Activated CD8-positive, alpha-beta T cell treated with anti-CD3 and anti-CD28 coated beads, Interleukin-2, amount 10 ng/mL, durations not matched to agents 7 days and 5 days (primary cell): Measurements from ENCODE around the gene SLC16A8. TPM values are rescaled to one million over a fixed set of nuclear protein-coding genes. Genes with fewer than 3 reads are reported as not detected.
"Not testable (repeated sequence)": the region's sequence is repeated elsewhere in the genome, so short reads cannot be mapped to it uniquely, and the experiment has no call there.

Source experiments
- ATAC-seq: fragments of 150-1000 bp; cut with Tn5 transposase; one replicate; pipeline ENCODE4 v1.10.0; 2021; ENCODE audit warnings: moderate library complexity
- CTCF ChIA-PET: fragments of 350-600 bp; sonication (Branson Sonifier 250); formaldehyde crosslinking; loops from one replicate; lab custom pipeline; 2021; ENCODE audit warnings: antibody characterized with exemption; lab: Charles Lee
- POLR2A ChIA-PET: fragments of 350-600 bp; sonication (Branson Sonifier 250); formaldehyde crosslinking; loops from one replicate; lab custom pipeline; 2021; ENCODE audit warnings: antibody characterized with exemption; lab: Charles Lee
- DNase-seq: peaks from one replicate; pipeline ENCODE4 v3.0.0-alpha.2; 2020
- H3K27ac Mint-ChIP-seq: one replicate; pipeline ENCODE4 v1.8.0; 2021; ENCODE audit warnings: mild to moderate bottlenecking, mixed read lengths
- H3K27me3 Mint-ChIP-seq: one replicate; pipeline ENCODE4 v1.8.0; 2021; ENCODE audit warnings: low read depth, mixed read lengths
- H3K36me3 Mint-ChIP-seq: one replicate; pipeline ENCODE4 v1.8.0; 2021; ENCODE audit warnings: low read depth, mixed read lengths
- H3K4me1 Mint-ChIP-seq: one replicate; pipeline ENCODE4 v1.8.0; 2021; ENCODE audit warnings: low read depth, mixed read lengths
- H3K4me3 Mint-ChIP-seq: one replicate; pipeline ENCODE4 v1.8.0; 2021; ENCODE audit warnings: mild to moderate bottlenecking, mixed read lengths
- H3K9me3 Mint-ChIP-seq: one replicate; pipeline ENCODE4 v1.8.0; 2022; ENCODE audit warnings: mixed read lengths; ENCODE audit not compliant: insufficient read depth
- total RNA-seq, 2 experiments: library from RNA; stranded (reverse); gene quantifications; one replicate each; pipeline ENCODE4 v1.2.3, GENCODE V29; 2021

The SLC16A8 gene
- total RNA-seq, 2 experiments from 2014 or later: not detected

GRCh38 chr22:38046070-38046748 lies 37.8 kb downstream of the SLC16A8 start:
- no peak overlapping the region for H3K4me3 Mint-ChIP-seq
- no peaks in the 10 kb centered on the region for H3K36me3 Mint-ChIP-seq
- ATAC-seq (no peak), DNase-seq (no peak)
- no peak overlapping the region for H3K27ac Mint-ChIP-seq
- H3K4me1 Mint-ChIP-seq: no peaks in the 10 kb centered on the region
- ChIA-PET POLR2A (no interaction called here), CTCF (no interaction called here)
- peaks cover 9% of the 10 kb centered on the region for H3K27me3 Mint-ChIP-seq
- no peaks in the 10 kb centered on the region for H3K9me3 Mint-ChIP-seq

GRCh38 chr22:38043151-38044039 lies 40.6 kb downstream of the SLC16A8 start:
- no peaks in the 10 kb centered on the region for H3K36me3 Mint-ChIP-seq
- CTCF ChIA-PET: interaction anchor here (1.8 kb wide), 1 partner anchor 9 kb away, joined by 6 read pairs; no protein-coding TSS in a partner anchor
- POLR2A ChIA-PET: interaction anchor here (0.6 kb wide), 1 partner anchor 474 kb away, joined by 3 read pairs; no protein-coding TSS in a partner anchor
- H3K27ac Mint-ChIP-seq: no peak overlapping the region
- no peak for ATAC-seq
- H3K4me1 Mint-ChIP-seq: no peaks in the 10 kb centered on the region
- no peak for DNase-seq
- no peak overlapping the region for H3K4me3 Mint-ChIP-seq
- peaks cover 4% of the 10 kb centered on the region for H3K27me3 Mint-ChIP-seq
- no peaks in the 10 kb centered on the region for H3K9me3 Mint-ChIP-seq

- no peak for DNase-seq
Measured at GRCh38 chr22:38042488-38042790, 41.5 kb downstream of the SLC16A8 start.

GRCh38 chr22:38041760-38042487 lies 42.1 kb downstream of the SLC16A8 start:
- Mint-ChIP-seq H3K4me3 (no peak overlapping the region), H3K36me3 (no peaks in the 10 kb centered on the region)
- CTCF ChIA-PET: interaction anchor here (1.5 to 1.8 kb wide), 2 partner anchors 10 kb away, joined by 6 read pairs; no protein-coding TSS in a partner anchor

More at GRCh38 chr22:38042488-38042790, 41.5 kb downstream of the SLC16A8 start:
- Mint-ChIP-seq H3K4me1 (no peaks in the 10 kb centered on the region), H3K27ac (no peak overlapping the region), H3K36me3 (no peaks in the 10 kb centered on the region), H3K9me3 (no peaks in the 10 kb centered on the region), H3K4me3 (no peak overlapping the region), H3K27me3 (peaks cover 3% of the 10 kb centered on the region)
- ChIA-PET POLR2A (no interaction called here), CTCF (interaction anchor here (1.8 kb wide), 1 partner anchor 10 kb away, joined by 6 read pairs; no protein-coding TSS in a partner anchor)
- ATAC-seq: no peak

GRCh38 chr22:38040953-38041759 lies 42.8 kb downstream of the SLC16A8 start:
- no peak for ATAC-seq
- POLR2A ChIA-PET: no interaction called here
- CTCF ChIA-PET: interaction anchor here (1.5 kb wide), 1 partner anchor 11 kb away, joined by 6 read pairs; no protein-coding TSS in a partner anchor

More at GRCh38 chr22:38041760-38042487, 42.1 kb downstream of the SLC16A8 start:
- Mint-ChIP-seq H3K4me1 (no peaks in the 10 kb centered on the region), H3K27me3 (peaks cover under 1% of the 10 kb centered on the region), H3K9me3 (no peaks in the 10 kb centered on the region), H3K27ac (no peak overlapping the region)
- ATAC-seq (no peak), DNase-seq (no peak)
- POLR2A ChIA-PET: no interaction called here

GRCh38 chr22:38038890-38039812 lies 44.8 kb downstream of the SLC16A8 start:
- no peak for DNase-seq
- Mint-ChIP-seq H3K36me3 (no peaks in the 10 kb centered on the region), H3K4me1 (no peaks in the 10 kb centered on the region), H3K27me3 (no peaks in the 10 kb centered on the region), H3K27ac (no peak overlapping the region), H3K4me3 (no peak overlapping the region), H3K9me3 (no peaks in the 10 kb centered on the region)
- ChIA-PET POLR2A (no interaction called here), CTCF (interaction anchor here (1.5 kb wide), 1 partner anchor 13 kb away, joined by 4 read pairs; no protein-coding TSS in a partner anchor)
- no peak for ATAC-seq

More at GRCh38 chr22:38040953-38041759, 42.8 kb downstream of the SLC16A8 start:
- H3K9me3 Mint-ChIP-seq: no peaks in the 10 kb centered on the region
- no peak overlapping the region for H3K4me3 Mint-ChIP-seq
- no peaks in the 10 kb centered on the region for H3K36me3 Mint-ChIP-seq
- no peak for DNase-seq
- no peaks in the 10 kb centered on the region for H3K27me3 Mint-ChIP-seq
- H3K4me1 Mint-ChIP-seq: no peaks in the 10 kb centered on the region
- no peak overlapping the region for H3K27ac Mint-ChIP-seq

- ATAC-seq (no peak), DNase-seq (no peak)
- no peaks in the 10 kb centered on the region for H3K4me1 Mint-ChIP-seq
- H3K4me3 Mint-ChIP-seq: no peak overlapping the region
- ChIA-PET POLR2A (no interaction called here), CTCF (interaction anchor here (1.8 kb wide), 1 partner anchor 14 kb away, joined by 5 read pairs; no protein-coding TSS in a partner anchor)
- no peaks in the 10 kb centered on the region for H3K27me3 Mint-ChIP-seq
- H3K27ac Mint-ChIP-seq: no peak overlapping the region
- no peaks in the 10 kb centered on the region for H3K36me3 Mint-ChIP-seq
- no peaks in the 10 kb centered on the region for H3K9me3 Mint-ChIP-seq
Measured at GRCh38 chr22:38038426-38038825, 45.6 kb downstream of the SLC16A8 start.

GRCh38 chr22:38037367-38038150 lies 46.4 kb downstream of the SLC16A8 start:
- not testable (repeated sequence) for H3K27me3 Mint-ChIP-seq

GRCh38 chr22:38036392-38037062 lies 47.5 kb downstream of the SLC16A8 start:
- Mint-ChIP-seq H3K36me3 (no peaks in the 10 kb centered on the region), H3K27ac (no peak overlapping the region), H3K27me3 (no peaks in the 10 kb centered on the region), H3K4me3 (no peak overlapping the region), H3K4me1 (no peaks in the 10 kb centered on the region), H3K9me3 (no peaks in the 10 kb centered on the region)
- no peak for DNase-seq
- ATAC-seq: no peak
- CTCF ChIA-PET: interaction anchor here (1.1 kb wide), 1 partner anchor 16 kb away, joined by 3 read pairs; no protein-coding TSS in a partner anchor
- POLR2A ChIA-PET: no interaction called here

More at GRCh38 chr22:38037367-38038150, 46.4 kb downstream of the SLC16A8 start:
- H3K27ac Mint-ChIP-seq, H3K4me1 Mint-ChIP-seq, H3K4me3 Mint-ChIP-seq, DNase-seq, H3K9me3 Mint-ChIP-seq, POLR2A ChIA-PET, H3K36me3 Mint-ChIP-seq, ATAC-seq: not testable (repeated sequence)
- CTCF ChIA-PET: interaction anchor here (1.8 kb wide), 1 partner anchor 15 kb away, joined by 5 read pairs; no protein-coding TSS in a partner anchor
